SU-DHL-6 (cell line): ENCODE measurements around the gene FAM107B.
"Not testable (repeated sequence)": the region's sequence is repeated elsewhere in the genome, so short reads cannot be mapped to it uniquely, and the experiment has no call there.

Source experiments
- H2AFZ ChIP-seq: fragments of 200-600 bp; sonication (generic); 2 replicates; pipeline ENCODE4 v1.6.1; 2014; ENCODE audit warnings: low read depth, mild to moderate bottlenecking, moderate library complexity, mixed read lengths, antibody characterized with exemption, low read length; ENCODE audit not compliant: severe bottlenecking
- H3F3A ChIP-seq: fragments of 200-600 bp; shearing (Covaris generic); 2 replicates; pipeline ENCODE4 v1.6.0; 2016; ENCODE audit warnings: antibody characterized with exemption, mild to moderate bottlenecking; ENCODE audit not compliant: insufficient read depth
- H3K27ac ChIP-seq: fragments of 200-600 bp; sonication (generic); 2 replicates; pipeline ENCODE4 v1.5.1; 2016; ENCODE audit warnings: low read depth, mild to moderate bottlenecking, low read length, moderate library complexity, mixed read lengths
- H3K27me3 ChIP-seq: fragments of 200-600 bp; sonication (generic), shearing (Covaris generic); 2 replicates; pipeline ENCODE4 v1.6.0; 2014; ENCODE audit warnings: mild to moderate bottlenecking, low read length
- H3K36me3 ChIP-seq: fragments of 200-600 bp; sonication (generic); 2 replicates; pipeline ENCODE4 v1.6.1; 2014; ENCODE audit warnings: mild to moderate bottlenecking, low read length, mixed read lengths
- H3K4me2 ChIP-seq: fragments of 300-600, 200-600 bp; shearing (Covaris generic), sonication (generic); 2 replicates; pipeline ENCODE4 v1.6.0; 2014; ENCODE audit warnings: low read length, low read depth, mild to moderate bottlenecking; ENCODE audit not compliant: poor library complexity, severe bottlenecking
- H3K4me3 ChIP-seq: fragments of 200-600 bp; sonication (generic); 2 replicates; pipeline ENCODE4 v1.5.1; 2014; ENCODE audit warnings: antibody characterized with exemption, low read length, mild to moderate bottlenecking, mixed read lengths; ENCODE audit not compliant: insufficient read depth, poor library complexity, severe bottlenecking
- H3K79me2 ChIP-seq: fragments of 200-600 bp; sonication (generic); 2 replicates; pipeline ENCODE4 v1.6.1; 2014; ENCODE audit warnings: mild to moderate bottlenecking, low read length, moderate library complexity; ENCODE audit not compliant: insufficient read depth
- H3K9ac ChIP-seq: fragments of 200-600 bp; sonication (generic); 2 replicates; pipeline ENCODE4 v1.7.0; 2014; ENCODE audit warnings: mild to moderate bottlenecking, low read length
- H3K9me2 ChIP-seq: fragments of 200-600 bp; sonication (generic); replicated peaks from 2 replicates; pipeline ENCODE4 v1.6.1; 2014; ENCODE audit warnings: low read length; ENCODE audit not compliant: insufficient read depth
- H3K9me3 ChIP-seq: fragments of 200-600 bp; sonication (generic); 2 replicates; pipeline ENCODE4 v1.6.1; 2014; ENCODE audit warnings: low read length, mixed read lengths; ENCODE audit not compliant: insufficient read depth
- H4K20me1 ChIP-seq: fragments of 200-600 bp; sonication (generic); 2 replicates; pipeline ENCODE4 v1.6.1; 2014; ENCODE audit warnings: low read depth, mild to moderate bottlenecking, antibody characterized with exemption, low read length, moderate library complexity, mixed read lengths
- EZH2phosphoT487 ChIP-seq: fragments of 200-600 bp; sonication (generic), shearing (Covaris generic); conservative IDR thresholded peaks from 2 replicates; pipeline ENCODE4 v1.6.1; 2018; ENCODE audit warnings: mild to moderate bottlenecking, antibody characterized with exemption, low read length, moderate library complexity, mixed read lengths
- TF ChIP-seq, protein P1 (sequence below): fragments of 200-600 bp; sonication (generic); IDR thresholded peaks from one replicate; pipeline ENCODE4 v1.5.1; 2017; ENCODE audit warnings: antibody characterized with exemption, mild to moderate bottlenecking, low read length, moderate library complexity; ENCODE audit not compliant: insufficient read depth, poor library complexity, severe bottlenecking

Gene FAM107B

DNA sequence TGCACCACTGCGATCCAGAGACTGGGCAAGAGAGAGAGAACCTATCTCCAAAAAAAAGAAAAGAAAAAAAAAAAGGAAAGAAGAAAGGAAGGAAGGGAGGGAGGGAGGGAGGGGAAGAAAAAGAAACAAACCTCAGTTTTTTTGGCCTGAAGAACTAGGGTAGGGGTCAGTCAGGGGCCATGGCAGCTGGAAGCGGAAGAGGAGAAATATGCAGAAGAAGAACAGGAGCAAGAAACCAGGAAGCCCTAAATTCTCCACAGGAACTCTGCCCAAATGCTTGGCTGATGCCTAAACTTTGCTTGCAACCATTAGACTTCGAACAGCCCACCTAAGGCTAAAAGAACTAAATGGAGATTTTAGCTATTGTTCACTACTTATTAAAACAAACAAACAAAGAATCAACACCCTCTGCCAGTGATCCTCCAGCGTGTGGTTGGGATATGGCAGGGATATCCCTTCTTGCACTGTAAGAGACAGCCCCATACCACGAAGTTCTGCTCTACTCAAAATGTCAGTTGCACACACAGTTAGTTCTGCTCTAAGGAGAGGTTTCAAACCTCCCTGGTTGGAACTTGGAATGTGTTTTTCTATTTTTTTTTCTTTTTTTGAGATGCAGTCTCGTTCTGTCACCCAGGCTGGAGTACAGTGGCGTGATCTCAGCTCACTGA lies 139.5 kb downstream of the FAM107B start:
- H3K9me2 ChIP-seq = no peaks in the 10 kb centered on the region
- no peak overlapping the region for H2AFZ ChIP-seq
- H3K36me3 ChIP-seq = no peaks in the 10 kb centered on the region
- H3K27ac ChIP-seq = no peak overlapping the region
- no peaks in the 10 kb centered on the region for H4K20me1 ChIP-seq
- H3F3A ChIP-seq = no peaks in the 10 kb centered on the region
- H3K4me2 ChIP-seq = no peak overlapping the region
- H3K79me2 ChIP-seq = no peaks in the 10 kb centered on the region
- TF ChIP-seq, protein P1, sequence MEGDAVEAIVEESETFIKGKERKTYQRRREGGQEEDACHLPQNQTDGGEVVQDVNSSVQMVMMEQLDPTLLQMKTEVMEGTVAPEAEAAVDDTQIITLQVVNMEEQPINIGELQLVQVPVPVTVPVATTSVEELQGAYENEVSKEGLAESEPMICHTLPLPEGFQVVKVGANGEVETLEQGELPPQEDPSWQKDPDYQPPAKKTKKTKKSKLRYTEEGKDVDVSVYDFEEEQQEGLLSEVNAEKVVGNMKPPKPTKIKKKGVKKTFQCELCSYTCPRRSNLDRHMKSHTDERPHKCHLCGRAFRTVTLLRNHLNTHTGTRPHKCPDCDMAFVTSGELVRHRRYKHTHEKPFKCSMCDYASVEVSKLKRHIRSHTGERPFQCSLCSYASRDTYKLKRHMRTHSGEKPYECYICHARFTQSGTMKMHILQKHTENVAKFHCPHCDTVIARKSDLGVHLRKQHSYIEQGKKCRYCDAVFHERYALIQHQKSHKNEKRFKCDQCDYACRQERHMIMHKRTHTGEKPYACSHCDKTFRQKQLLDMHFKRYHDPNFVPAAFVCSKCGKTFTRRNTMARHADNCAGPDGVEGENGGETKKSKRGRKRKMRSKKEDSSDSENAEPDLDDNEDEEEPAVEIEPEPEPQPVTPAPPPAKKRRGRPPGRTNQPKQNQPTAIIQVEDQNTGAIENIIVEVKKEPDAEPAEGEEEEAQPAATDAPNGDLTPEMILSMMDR = no peak
- no peak for TF ChIP-seq EZH2phosphoT487
- H3K4me3 ChIP-seq = no peak overlapping the region
- no peaks in the 10 kb centered on the region for H3K9me3 ChIP-seq
- no peak overlapping the region for H3K9ac ChIP-seq
- H3K27me3 ChIP-seq = no peaks in the 10 kb centered on the region

DNA sequence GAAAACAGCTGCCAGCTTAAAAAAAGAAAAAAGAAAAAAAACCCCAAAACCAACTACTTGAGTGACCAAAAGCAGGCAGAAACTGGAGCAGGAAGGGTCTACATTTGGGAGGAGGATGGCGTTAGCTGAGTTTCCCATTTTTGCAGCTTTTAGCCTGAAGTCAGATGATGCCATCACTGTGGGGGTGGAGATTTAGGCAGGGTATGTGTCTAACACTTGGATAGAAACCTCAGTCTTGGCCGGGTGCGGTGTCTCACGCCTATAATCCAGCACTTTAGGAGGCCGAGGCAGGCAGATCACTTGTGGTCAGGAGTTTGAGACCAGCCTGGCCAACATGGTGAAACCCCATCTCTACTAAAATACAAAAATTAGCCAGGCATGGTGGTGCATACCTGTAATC lies 140.1 kb downstream of the FAM107B start:
- H2AFZ ChIP-seq, H3K4me2 ChIP-seq, H3K9me2 ChIP-seq, H3F3A ChIP-seq, H3K9me3 ChIP-seq, H3K36me3 ChIP-seq, H4K20me1 ChIP-seq, H3K27me3 ChIP-seq, H3K4me3 ChIP-seq, H3K79me2 ChIP-seq, H3K9ac ChIP-seq, H3K27ac ChIP-seq: not testable (repeated sequence)

DNA sequence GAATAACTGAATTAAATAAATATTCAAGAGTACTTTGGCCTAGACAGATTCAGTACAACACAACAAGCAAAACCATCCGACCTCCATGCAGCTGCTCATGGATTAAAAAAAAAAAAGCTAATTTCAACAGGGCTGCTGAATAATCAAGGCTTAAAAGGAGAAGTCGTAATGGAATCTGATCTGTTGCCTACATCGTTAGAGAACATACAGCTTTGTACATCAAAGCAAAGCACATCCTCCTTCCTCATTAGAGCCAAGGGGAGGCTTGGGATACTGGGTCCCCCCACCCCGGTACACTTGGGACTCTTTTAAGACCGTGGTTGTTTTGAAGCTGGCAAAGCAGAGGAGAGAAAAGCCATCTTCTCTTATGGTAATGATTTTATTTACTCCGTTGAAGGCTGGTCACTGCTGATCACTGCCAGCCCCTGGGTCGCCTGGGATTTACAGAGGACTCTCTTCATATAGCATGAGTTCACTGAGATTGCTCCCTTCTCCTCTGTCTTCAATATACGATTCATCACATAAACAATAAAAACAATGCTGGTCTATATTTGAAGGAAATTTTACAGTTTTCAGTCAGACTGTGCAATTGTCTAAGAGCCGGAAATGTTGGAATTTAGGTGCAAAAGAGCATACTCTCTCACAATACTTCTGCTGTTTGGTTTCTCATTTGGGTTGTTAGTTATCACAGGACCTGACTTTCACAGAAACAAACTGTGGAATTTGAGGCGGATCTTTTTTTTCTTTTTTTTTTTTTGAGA lies 148.8 kb downstream of the FAM107B start:
- no peak overlapping the region for H3K4me3 ChIP-seq
- H2AFZ ChIP-seq = no peak overlapping the region
- H3K9ac ChIP-seq = no peak overlapping the region
- no peaks in the 10 kb centered on the region for H4K20me1 ChIP-seq
- no peaks in the 10 kb centered on the region for H3K27me3 ChIP-seq
- no peak for TF ChIP-seq EZH2phosphoT487
- TF ChIP-seq, protein P1 = no peak
- H3K4me2 ChIP-seq = no peak overlapping the region
- no peaks in the 10 kb centered on the region for H3K9me3 ChIP-seq
- H3F3A ChIP-seq = no peaks in the 10 kb centered on the region
- no peaks in the 10 kb centered on the region for H3K36me3 ChIP-seq
- H3K9me2 ChIP-seq = no peaks in the 10 kb centered on the region
- H3K79me2 ChIP-seq = no peaks in the 10 kb centered on the region
- H3K27ac ChIP-seq = no peak overlapping the region

DNA sequence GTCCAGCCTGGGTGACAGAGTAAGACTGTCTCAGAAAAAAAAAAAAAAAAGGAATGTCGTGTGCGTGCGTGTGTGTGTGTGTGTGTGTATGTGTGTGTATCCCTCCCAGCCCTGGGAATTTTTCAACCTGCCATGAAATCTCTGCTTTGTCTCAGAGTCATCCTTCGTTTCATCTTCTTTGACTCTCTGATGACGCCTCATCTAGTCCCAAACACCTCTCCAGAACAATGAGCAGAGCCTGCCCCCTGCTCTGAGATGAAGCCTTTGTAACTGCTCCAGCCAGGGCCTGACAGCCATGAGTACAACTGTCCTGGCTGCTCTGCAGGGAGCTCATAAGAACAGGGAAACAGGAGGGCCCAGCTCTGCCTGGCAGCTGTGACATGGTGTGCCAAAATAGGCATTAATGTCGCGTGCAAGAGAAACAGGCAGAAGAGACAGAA lies 149.5 kb downstream of the FAM107B start:
- Histone ChIP-seq H3K9me2 (no peaks in the 10 kb centered on the region), H3K9ac (no peak overlapping the region), H3K79me2 (no peaks in the 10 kb centered on the region), H3K27ac (no peak overlapping the region), H3K9me3 (no peaks in the 10 kb centered on the region), H3K4me3 (no peak overlapping the region), H3K36me3 (no peaks in the 10 kb centered on the region), H2AFZ (no peak overlapping the region), H4K20me1 (no peaks in the 10 kb centered on the region), H3K4me2 (no peak overlapping the region), H3F3A (no peaks in the 10 kb centered on the region), H3K27me3 (no peaks in the 10 kb centered on the region)
- TF ChIP-seq EZH2phosphoT487 = no peak
- TF ChIP-seq, protein P1 = no peak
